GM10266 (cell line): ENCODE results near the gene DIRAS1.
"Not testable (repeated sequence)": the region's sequence is repeated elsewhere in the genome, so short reads cannot be mapped to it uniquely, and the experiment has no call there.

Experiments used
- DNase-seq: peaks from one replicate; pipeline ENCODE4 v3.0.0; 2012; ENCODE audit errors: extremely low spot score
- CTCF ChIP-seq: IDR thresholded peaks from 2 replicates; pipeline ENCODE4 v1.5.1; 2012; ENCODE audit warnings: mild to moderate bottlenecking, low read depth; ENCODE audit not compliant: control insufficient read depth, insufficient read depth; ENCODE audit errors: missing control alignments

Gene DIRAS1

DNA sequence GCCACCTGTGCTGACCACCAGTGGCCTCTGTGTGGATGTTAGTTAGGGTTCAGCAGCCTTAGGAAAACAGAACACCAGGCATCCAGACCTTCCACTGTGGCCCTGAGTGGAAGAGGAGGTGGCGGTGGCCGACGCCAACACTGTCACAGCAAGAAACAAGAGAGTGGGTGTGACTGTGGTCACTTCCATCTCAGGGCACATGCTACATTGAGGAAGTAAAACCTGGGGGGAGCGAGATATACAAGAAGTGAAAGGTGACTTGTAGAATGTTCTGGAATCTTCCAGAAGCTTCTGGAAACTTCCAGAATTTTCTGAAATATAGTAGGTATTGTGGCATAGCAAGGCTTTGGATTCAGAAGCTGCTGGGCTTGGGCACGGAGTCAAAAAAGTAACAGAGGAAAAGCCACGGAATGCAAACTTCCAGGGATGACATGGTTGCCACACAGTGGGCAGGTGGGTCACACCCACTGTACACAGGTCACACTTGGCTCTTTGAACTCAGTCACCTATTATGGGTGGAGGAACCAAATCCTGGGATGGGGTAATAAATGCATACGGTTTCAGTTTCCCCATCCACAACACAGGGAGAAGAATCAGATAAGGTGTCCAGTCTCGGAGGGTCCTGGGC is 43.0 kb downstream of the DIRAS1 start:
- no peak for TF ChIP-seq CTCF
- peak; percentile 72 for DNase-seq

- DNase-seq, result no peak
- TF ChIP-seq CTCF, result no peak
Observed at GRCh38 chr19:2676823-2677222, 44.3 kb downstream of the DIRAS1 start.

DNA sequence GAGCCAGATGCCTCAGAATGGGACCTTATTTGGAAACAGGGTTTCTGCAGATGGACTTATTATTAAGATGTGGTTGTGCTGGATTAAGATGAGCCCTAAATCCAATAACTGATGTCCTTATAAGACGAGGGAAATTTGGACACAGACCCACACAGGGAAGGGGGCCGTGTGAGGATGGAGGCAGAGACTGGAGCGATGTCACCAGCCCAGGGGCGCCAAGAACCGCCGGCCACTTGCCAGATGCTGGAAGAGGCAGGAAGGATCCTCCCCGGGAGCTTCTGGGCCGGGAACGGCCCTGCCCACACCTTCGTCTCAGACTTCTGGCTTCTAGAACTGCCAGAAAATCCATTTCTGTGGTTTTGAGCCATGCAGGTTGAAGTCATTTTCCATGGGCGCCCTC is 45.3 kb downstream of the DIRAS1 start:
- no peak for DNase-seq
- TF ChIP-seq CTCF, result no peak

DNA sequence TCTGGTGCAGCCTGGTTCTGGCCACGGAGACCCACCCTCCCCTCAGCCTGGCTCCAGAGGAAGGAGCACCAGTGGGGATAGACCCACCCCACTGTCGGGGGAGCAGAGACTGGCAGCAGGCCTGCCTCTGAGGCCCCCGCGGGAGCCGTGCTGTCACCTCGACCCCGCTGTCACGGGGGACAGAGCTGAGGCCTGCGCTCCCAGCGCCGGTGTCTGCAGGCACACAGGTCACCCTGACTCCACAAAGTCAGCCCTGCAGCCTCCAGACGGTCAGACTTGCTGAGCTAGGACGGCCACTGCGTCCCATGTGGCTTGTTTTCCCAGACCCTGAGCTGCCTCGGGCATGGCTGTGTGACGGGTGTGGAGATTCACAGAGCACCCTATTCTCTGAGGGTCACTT is 51.0 kb downstream of the DIRAS1 start:
- TF ChIP-seq CTCF, result no peak
- DNase-seq, result no peak

- peak; percentile 59 for DNase-seq
- TF ChIP-seq CTCF, result no peak
Observed at GRCh38 chr19:2668175-2668763, 52.9 kb downstream of the DIRAS1 start.

- DNase-seq, result not testable (repeated sequence)
Observed at GRCh38 chr19:2667349-2667748, 53.8 kb downstream of the DIRAS1 start.

DNA sequence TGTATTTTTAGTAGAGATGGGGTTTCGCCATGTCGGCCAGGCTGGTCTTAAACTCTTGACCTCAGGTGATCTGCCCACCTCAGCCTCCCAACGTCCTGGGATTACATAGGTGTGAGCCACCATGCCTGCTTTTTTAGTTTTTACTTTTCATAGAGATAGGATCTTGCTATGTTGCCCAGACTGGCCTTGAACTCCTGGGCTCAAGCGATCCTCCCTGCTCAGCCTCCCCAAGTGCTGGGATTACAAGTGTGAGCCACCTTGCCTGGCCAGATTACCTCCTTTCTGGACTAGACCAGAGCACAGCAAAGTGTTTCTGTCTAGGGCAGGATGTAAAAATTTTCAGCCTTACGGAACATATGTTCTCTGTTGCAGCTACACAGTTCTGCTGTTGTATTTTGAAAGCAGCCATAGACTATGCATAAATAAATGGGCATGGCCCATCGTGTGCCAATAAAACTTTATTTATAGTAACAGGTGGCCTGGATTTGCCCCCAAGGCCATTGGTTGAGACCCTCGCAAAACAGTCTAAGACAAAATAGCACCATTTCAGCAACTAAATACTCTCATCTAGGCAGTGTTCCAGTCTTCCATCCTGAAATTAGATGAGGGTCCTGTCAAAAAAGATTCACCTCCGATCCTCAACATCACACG is 54.7 kb downstream of the DIRAS1 start:
- TF ChIP-seq CTCF, result no peak
- DNase-seq, result no peak
